ENCODE measurements around the gene HOXC6. TPM values are rescaled to one million over a fixed set of nuclear protein-coding genes. Genes with fewer than 3 reads are reported as not detected.

HOXC6 gene
- total and polyA plus RNA-seq, 9 donors = 3.9 to 56.1 (median 23.3) TPM

GRCh38 chr12:54058128-54058768, 30.0 kb downstream of the HOXC6 start:
- Histone ChIP-seq H3K4me3 (no peak overlapping the region), H3K27me3 (no peaks in the 10 kb centered on the region), H3K9me3 (no peaks in the 10 kb centered on the region), H3K36me3 (no peaks in the 10 kb centered on the region), H3K27ac (no peak overlapping the region), H3K4me1 (ENCODE audit: insufficient read depth) (peaks cover under 1% of the 10 kb centered on the region)
- intact Hi-C loops (cut with DNase I) = no loop called here
- no peak for DNase-seq
- WGBS, 3 donors = 82 to 86% (median 85%) methylated on average over 14 of the region's 14 CpGs
- TF ChIP-seq POLR2A (IDR thresholded peaks at IDR 0.05) (no peak), EP300 (IDR thresholded peaks at IDR 0.05) (no peak), CTCF (IDR thresholded peaks at IDR 0.05) (no peak)

GRCh38 chr12:54059668-54060067, 31.4 kb downstream of the HOXC6 start:
- intact Hi-C loops (cut with DNase I) = no loop called here
- no peaks in the 10 kb centered on the region for H3K9me3 ChIP-seq

GRCh38 chr12:54060174-54060974, 32.1 kb downstream of the HOXC6 start:
- no peaks in the 10 kb centered on the region for H3K36me3 ChIP-seq
- H3K4me1 ChIP-seq (ENCODE audit: insufficient read depth) = no peaks in the 10 kb centered on the region
- H3K27ac ChIP-seq = no peak overlapping the region
- no peak overlapping the region for H3K4me3 ChIP-seq
- H3K9me3 ChIP-seq = no peaks in the 10 kb centered on the region
- 78 to 86% (median 84%) methylated on average over 38 of the region's 38 CpGs for WGBS, 3 donors
- TF ChIP-seq CTCF (IDR thresholded peaks at IDR 0.05) (no peak), POLR2A (IDR thresholded peaks at IDR 0.05) (no peak), EP300 (IDR thresholded peaks at IDR 0.05) (no peak)
- intact Hi-C loops (cut with DNase I) = no loop called here
- no peak for DNase-seq
- no peaks in the 10 kb centered on the region for H3K27me3 ChIP-seq

More at GRCh38 chr12:54059668-54060067, 31.4 kb downstream of the HOXC6 start:
- no peak overlapping the region for H3K4me3 ChIP-seq
- WGBS, 3 donors = 53 to 70% (median 66%) methylated on average over 7 of the region's 7 CpGs
- H3K27ac ChIP-seq = no peak overlapping the region
- no peaks in the 10 kb centered on the region for H3K4me1 ChIP-seq (ENCODE audit: insufficient read depth)
- no peaks in the 10 kb centered on the region for H3K27me3 ChIP-seq
- TF ChIP-seq CTCF (IDR thresholded peaks at IDR 0.05) = no peak
- TF ChIP-seq POLR2A (IDR thresholded peaks at IDR 0.05) = no peak
- DNase-seq = no peak
- H3K36me3 ChIP-seq = no peaks in the 10 kb centered on the region

- no peak overlapping the region for H3K4me3 ChIP-seq
- WGBS, 3 donors = 69 to 84% (median 81%) methylated on average over 7 of the region's 7 CpGs
- DNase-seq = no peak
- no peaks in the 10 kb centered on the region for H3K4me1 ChIP-seq (ENCODE audit: insufficient read depth)
- H3K27ac ChIP-seq = no peak overlapping the region
- H3K9me3 ChIP-seq = no peaks in the 10 kb centered on the region
- TF ChIP-seq POLR2A (IDR thresholded peaks at IDR 0.05) (no peak), CTCF (IDR thresholded peaks at IDR 0.05) (no peak), EP300 (IDR thresholded peaks at IDR 0.05) (no peak)
- no peaks in the 10 kb centered on the region for H3K36me3 ChIP-seq
- no peaks in the 10 kb centered on the region for H3K27me3 ChIP-seq
- intact Hi-C loops (cut with DNase I) = no loop called here
Observed at GRCh38 chr12:54060975-54061778, 32.9 kb downstream of the HOXC6 start.
